Testis (tissue), 2 donors: ENCODE results near the gene IFNGR1.

Experiments
- CTCF ChIP-seq, 3 experiments: fragments of 450-650 bp in 2 of 3; fragments of 200-600 bp in 1 of 3; sonication (generic) in 1 of 3; IDR thresholded peaks; one replicate each; pipeline ENCODE4 v1.5.1; 2016 to 2019; ENCODE audit warnings: antibody characterized with exemption in 3 of 3, mild to moderate bottlenecking in 2 of 3, moderate library complexity in 1 of 3
- POLR2A ChIP-seq: fragments of 450-650 bp; IDR thresholded peaks from one replicate; pipeline ENCODE4 v1.6.1; 2017; ENCODE audit warnings: antibody characterized with exemption, mild to moderate bottlenecking, moderate library complexity

- TF ChIP-seq POLR2A = no peak
- no peak for TF ChIP-seq CTCF (IDR thresholded peaks at IDR 0.05)
Observed at GRCh38 chr6:137256350-137257103, 37.3 kb upstream of the IFNGR1 start.
